GM23248 (cell line): ENCODE results near the gene SYNE1.

Source experiments
- EZH2 ChIP-seq: fragments of 200-600 bp; sonication (generic); IDR thresholded peaks from 2 replicates; pipeline ENCODE4 v1.6.1; 2018; ENCODE audit warnings: antibody characterized with exemption, mild to moderate bottlenecking; ENCODE audit not compliant: insufficient read depth, poor library complexity, severe bottlenecking
- EZH2phosphoT487 ChIP-seq: fragments of 200-600 bp; sonication (generic); IDR thresholded peaks from 2 replicates; pipeline ENCODE4 v1.6.1; 2018; ENCODE audit warnings: antibody characterized with exemption, moderate library complexity, mild to moderate bottlenecking, low read depth; ENCODE audit not compliant: insufficient read depth

GRCh38 chr6:152496731-152497130 is 140.4 kb downstream of the SYNE1 start:
- TF ChIP-seq EZH2 (no peak), EZH2phosphoT487 (no peak)
